DOHH2 (cell line): Measurements from ENCODE around the gene ATXN7L1.

ENCODE experiments used
- H3F3A ChIP-seq: fragments of 200-600 bp; sonication (generic), shearing (Covaris generic); 2 replicates; pipeline ENCODE4 v1.6.0; 2016; ENCODE audit warnings: antibody characterized with exemption, mild to moderate bottlenecking; ENCODE audit not compliant: control insufficient read depth, insufficient read depth
- H3K27ac ChIP-seq: fragments of 200-600 bp; sonication (generic); 2 replicates; pipeline ENCODE4 v1.5.1; 2014; ENCODE audit warnings: low read depth, mild to moderate bottlenecking, low read length, moderate library complexity
- H3K27me3 ChIP-seq: fragments of 200-600 bp; sonication (generic); 2 replicates; pipeline ENCODE4 v1.6.1; 2014; ENCODE audit warnings: mild to moderate bottlenecking, low read length, mixed read lengths; ENCODE audit not compliant: control insufficient read depth
- H3K36me3 ChIP-seq: fragments of 200-600 bp; sonication (generic); 2 replicates; pipeline ENCODE4 v1.6.1; 2014; ENCODE audit warnings: mild to moderate bottlenecking, low read length, moderate library complexity, mixed read lengths; ENCODE audit not compliant: control insufficient read depth
- H3K4me1 ChIP-seq: fragments of 200-600 bp; sonication (generic); 2 replicates; pipeline ENCODE4 v1.6.1; 2014; ENCODE audit warnings: mild to moderate bottlenecking, low read length, mixed read lengths; ENCODE audit not compliant: control insufficient read depth
- H3K4me2 ChIP-seq: fragments of 200-600 bp; sonication (generic); 2 replicates; pipeline ENCODE4 v1.6.0; 2014; ENCODE audit warnings: mild to moderate bottlenecking, low read length, moderate library complexity
- H3K4me3 ChIP-seq: fragments of 200-600 bp; sonication (generic); 2 replicates; pipeline ENCODE4 v1.5.1; 2014; ENCODE audit warnings: mild to moderate bottlenecking, low read length, mixed read lengths
- H3K79me2 ChIP-seq: fragments of 200-600 bp; sonication (generic); 2 replicates; pipeline ENCODE4 v1.6.1; 2014; ENCODE audit warnings: mild to moderate bottlenecking, low read length, mixed read lengths; ENCODE audit not compliant: control insufficient read depth
- H3K9me2 ChIP-seq: fragments of 200-600 bp; sonication (generic); replicated peaks from 2 replicates; pipeline ENCODE4 v1.6.1; 2014; ENCODE audit warnings: mild to moderate bottlenecking, low read length, mixed read lengths; ENCODE audit not compliant: control insufficient read depth
- H3K9me3 ChIP-seq: fragments of 200-600 bp; sonication (generic); 2 replicates; pipeline ENCODE4 v1.6.1; 2014; ENCODE audit warnings: antibody characterized with exemption, low read length, mixed read lengths; ENCODE audit not compliant: control insufficient read depth, insufficient read depth
- H4K20me1 ChIP-seq: fragments of 200-600 bp; sonication (generic); 2 replicates; pipeline ENCODE4 v1.6.0; 2014; ENCODE audit warnings: low read depth, mild to moderate bottlenecking, antibody characterized with exemption, low read length, moderate library complexity; ENCODE audit not compliant: control insufficient read depth, insufficient read depth
- CTCF ChIP-seq: fragments of 200-600 bp; sonication (generic); IDR thresholded peaks from one replicate; pipeline ENCODE4 v1.5.1; 2014; ENCODE audit warnings: antibody characterized with exemption, mild to moderate bottlenecking, low read depth, low read length; ENCODE audit not compliant: poor library complexity, severe bottlenecking
- EZH2phosphoT487 ChIP-seq: fragments of 200-600 bp; sonication (generic); IDR thresholded peaks from 2 replicates; pipeline ENCODE4 v1.6.1; 2017; ENCODE audit warnings: borderline replicate concordance, mild to moderate bottlenecking, antibody characterized with exemption, low read length, moderate library complexity, mixed read lengths

The ATXN7L1 gene

GRCh38 chr7:105587909-105588635 lies 288.3 kb downstream of the ATXN7L1 start:
- H3K27ac ChIP-seq: peak overlapping the region; percentile 17
- H3K9me3 ChIP-seq: no peaks in the 10 kb centered on the region
- H3K79me2 ChIP-seq: no peaks in the 10 kb centered on the region
- H4K20me1 ChIP-seq: no peaks in the 10 kb centered on the region
- H3K27me3 ChIP-seq: no peaks in the 10 kb centered on the region
- H3K9me2 ChIP-seq: no peaks in the 10 kb centered on the region
- H3K4me2 ChIP-seq: peak overlapping the region; percentile 48
- H3K4me1 ChIP-seq: peaks cover 58% of the 10 kb centered on the region
- no peak for TF ChIP-seq CTCF
- TF ChIP-seq EZH2phosphoT487: no peak
- peak overlapping the region; percentile 21 for H3K4me3 ChIP-seq
- no peaks in the 10 kb centered on the region for H3K36me3 ChIP-seq
- H3F3A ChIP-seq: peaks cover 2% of the 10 kb centered on the region

GRCh38 chr7:105585850-105586500 lies 290.4 kb downstream of the ATXN7L1 start:
- no peak overlapping the region for H3K27ac ChIP-seq
- TF ChIP-seq CTCF (no peak), EZH2phosphoT487 (no peak)
- no peaks in the 10 kb centered on the region for H3K36me3 ChIP-seq
- H3F3A ChIP-seq: peaks cover 2% of the 10 kb centered on the region; the same call in 1 of the 2 replicates
- H3K27me3 ChIP-seq: no peaks in the 10 kb centered on the region
- no peaks in the 10 kb centered on the region for H3K9me3 ChIP-seq
- H3K9me2 ChIP-seq: no peaks in the 10 kb centered on the region
- H3K79me2 ChIP-seq: no peaks in the 10 kb centered on the region
- H3K4me2 ChIP-seq: no peak overlapping the region
- peaks cover 46% of the 10 kb centered on the region for H3K4me1 ChIP-seq
- H3K4me3 ChIP-seq: no peak overlapping the region
- no peaks in the 10 kb centered on the region for H4K20me1 ChIP-seq

GRCh38 chr7:105584165-105584564 lies 292.2 kb downstream of the ATXN7L1 start:
- no peak overlapping the region for H3K27ac ChIP-seq
- no peaks in the 10 kb centered on the region for H4K20me1 ChIP-seq
- H3K9me3 ChIP-seq: no peaks in the 10 kb centered on the region
- H3K4me2 ChIP-seq: no peak overlapping the region
- H3K79me2 ChIP-seq: no peaks in the 10 kb centered on the region
- H3K4me1 ChIP-seq: peaks cover 40% of the 10 kb centered on the region
- H3K4me3 ChIP-seq: no peak overlapping the region
- no peak for TF ChIP-seq CTCF
- no peak for TF ChIP-seq EZH2phosphoT487
- peaks cover 2% of the 10 kb centered on the region; the same call in 1 of the 2 replicates for H3F3A ChIP-seq
- H3K27me3 ChIP-seq: no peaks in the 10 kb centered on the region
- no peaks in the 10 kb centered on the region for H3K36me3 ChIP-seq
- H3K9me2 ChIP-seq: no peaks in the 10 kb centered on the region
